ENCODE data around the gene ZC3HAV1L. TPM values are rescaled to one million over a fixed set of nuclear protein-coding genes. Genes with fewer than 3 reads are reported as not detected.
"Not testable (repeated sequence)": the region's sequence is repeated elsewhere in the genome, so short reads cannot be mapped to it uniquely, and the experiment has no call there.

The ZC3HAV1L gene
- total RNA-seq, 1 donor from 2014 or later = 12.3 TPM

- Mint-ChIP-seq H3K4me1 (ENCODE audit: low read depth, unreplicated experiment) (peaks cover 7% of the 10 kb centered on the region), H3K4me3 (ENCODE audit: unreplicated experiment) (no peak overlapping the region), H3K36me3 (ENCODE audit: low read depth, unreplicated experiment) (peaks cover 15% of the 10 kb centered on the region), H3K27ac (ENCODE audit: unreplicated experiment) (no peak overlapping the region), H3K27me3 (ENCODE audit: low read depth, unreplicated experiment) (no peaks in the 10 kb centered on the region), H3K9me3 (ENCODE audit: unreplicated experiment) (no peaks in the 10 kb centered on the region)
- Histone ChIP-seq H3K9ac (ENCODE audit: low read length) (no peak overlapping the region), H3K79me2 (ENCODE audit: insufficient read depth, low read length) (no peaks in the 10 kb centered on the region), H3K27me3 (ENCODE audit: insufficient read depth, low read length) (no peaks in the 10 kb centered on the region), H4K20me1 (ENCODE audit: insufficient read depth, low read length) (peaks cover 17% of the 10 kb centered on the region), H2AFZ (ENCODE audit: low read depth, low read length) (no peak overlapping the region), H3K4me1 (ENCODE audit: insufficient read depth, low read length) (peaks cover 6% of the 10 kb centered on the region), H3K4me3 (ENCODE audit: insufficient read depth, low read depth, low read length) (no peak overlapping the region), H3K9me3 (ENCODE audit: insufficient read depth, low read depth, low read length) (no peaks in the 10 kb centered on the region), H3K4me2 (ENCODE audit: low read length) (no peak overlapping the region), H3K27ac (ENCODE audit: low read depth, low read length) (no peak overlapping the region), H3K36me3 (ENCODE audit: insufficient read depth, low read length) (peaks cover 26% of the 10 kb centered on the region)
- FAIRE-seq = no peak
- TF ChIP-seq CTCF (IDR thresholded peaks at IDR 0.05; ENCODE audit: insufficient read depth, low read depth, low read length) = no peak
- no peak for TF ChIP-seq EZH2 (IDR thresholded peaks at IDR 0.05; ENCODE audit: insufficient read depth, low read length)
- no peak for DNase-seq (ENCODE audit: low read depth)
Measured at GRCh38 chr7:139026551-139026950, 9.3 kb downstream of the ZC3HAV1L start.

- not testable (repeated sequence) for H3K27ac Mint-ChIP-seq (ENCODE audit: unreplicated experiment); H3K4me1 Mint-ChIP-seq (ENCODE audit: low read depth, unreplicated experiment); H3K27me3 ChIP-seq (ENCODE audit: insufficient read depth, low read length); FAIRE-seq; H3K27me3 Mint-ChIP-seq (ENCODE audit: low read depth, unreplicated experiment); H3K4me1 ChIP-seq (ENCODE audit: insufficient read depth, low read length); H3K4me3 ChIP-seq (ENCODE audit: insufficient read depth, low read depth, low read length); H3K4me2 ChIP-seq (ENCODE audit: low read length); H3K9ac ChIP-seq (ENCODE audit: low read length); H3K27ac ChIP-seq (ENCODE audit: low read depth, low read length); H3K9me3 ChIP-seq (ENCODE audit: insufficient read depth, low read depth, low read length); H3K9me3 Mint-ChIP-seq (ENCODE audit: unreplicated experiment); H3K79me2 ChIP-seq (ENCODE audit: insufficient read depth, low read length); H2AFZ ChIP-seq (ENCODE audit: low read depth, low read length); DNase-seq (ENCODE audit: low read depth); H3K4me3 Mint-ChIP-seq (ENCODE audit: unreplicated experiment)
- peaks cover 12% of the 10 kb centered on the region for H3K36me3 Mint-ChIP-seq (ENCODE audit: low read depth, unreplicated experiment)
- Histone ChIP-seq H4K20me1 (ENCODE audit: insufficient read depth, low read length) (peaks cover 17% of the 10 kb centered on the region), H3K36me3 (ENCODE audit: insufficient read depth, low read length) (peaks cover 26% of the 10 kb centered on the region)
Measured at GRCh38 chr7:139025861-139026260, 10.0 kb downstream of the ZC3HAV1L start.

GRCh38 chr7:139023076-139023475 lies 12.8 kb downstream of the ZC3HAV1L start:
- H3K4me2 ChIP-seq (ENCODE audit: low read length) = no peak overlapping the region
- H3K4me3 ChIP-seq (ENCODE audit: insufficient read depth, low read depth, low read length) = no peak overlapping the region
- no peak for TF ChIP-seq CTCF (IDR thresholded peaks at IDR 0.05; ENCODE audit: insufficient read depth, low read depth, low read length)
- TF ChIP-seq EZH2 (IDR thresholded peaks at IDR 0.05; ENCODE audit: insufficient read depth, low read length) = no peak
- H3K9ac ChIP-seq (ENCODE audit: low read length) = no peak overlapping the region
- H3K36me3 ChIP-seq (ENCODE audit: insufficient read depth, low read length) = peaks cover 13% of the 10 kb centered on the region
- no peak overlapping the region for H3K4me3 Mint-ChIP-seq (ENCODE audit: unreplicated experiment)
- no peaks in the 10 kb centered on the region for H3K27me3 ChIP-seq (ENCODE audit: insufficient read depth, low read length)
- peaks cover 6% of the 10 kb centered on the region for H3K4me1 ChIP-seq (ENCODE audit: insufficient read depth, low read length)
- H3K36me3 Mint-ChIP-seq (ENCODE audit: low read depth, unreplicated experiment) = peaks cover 4% of the 10 kb centered on the region
- H3K27ac Mint-ChIP-seq (ENCODE audit: unreplicated experiment) = no peak overlapping the region
- peaks cover 13% of the 10 kb centered on the region for H4K20me1 ChIP-seq (ENCODE audit: insufficient read depth, low read length)
- no peaks in the 10 kb centered on the region for H3K27me3 Mint-ChIP-seq (ENCODE audit: low read depth, unreplicated experiment)
- no peaks in the 10 kb centered on the region for H3K9me3 ChIP-seq (ENCODE audit: insufficient read depth, low read depth, low read length)
- FAIRE-seq = no peak
- no peak overlapping the region for H2AFZ ChIP-seq (ENCODE audit: low read depth, low read length)
- no peak overlapping the region for H3K27ac ChIP-seq (ENCODE audit: low read depth, low read length)
- no peaks in the 10 kb centered on the region for H3K9me3 Mint-ChIP-seq (ENCODE audit: unreplicated experiment)
- DNase-seq (ENCODE audit: low read depth) = peak; percentile 20
- H3K4me1 Mint-ChIP-seq (ENCODE audit: low read depth, unreplicated experiment) = peaks cover 11% of the 10 kb centered on the region
- no peaks in the 10 kb centered on the region for H3K79me2 ChIP-seq (ENCODE audit: insufficient read depth, low read length)
